ENCODE measurements around the gene NRAP.

The NRAP gene

GRCh38 chr10:113561214-113561613, 102.6 kb downstream of the NRAP start:
- no peak for DNase-seq (ENCODE audit: low read depth in 2 of 2)

GRCh38 chr10:113560071-113560470, 103.8 kb downstream of the NRAP start:
- DNase-seq (ENCODE audit: low read depth in 2 of 2), result no peak

- no peak for DNase-seq (ENCODE audit: low read depth in 2 of 2)
These were observed 105.9 kb downstream of the NRAP start for GRCh38 chr10:113557903-113558321.

GRCh38 chr10:113557424-113557862, 106.4 kb downstream of the NRAP start:
- no peak for DNase-seq (ENCODE audit: low read depth in 2 of 2)

GRCh38 chr10:113555751-113556150, 108.1 kb downstream of the NRAP start:
- DNase-seq (ENCODE audit: low read depth in 2 of 2), result no peak

GRCh38 chr10:113555245-113555644, 108.6 kb downstream of the NRAP start:
- DNase-seq (ENCODE audit: low read depth in 2 of 2), result no peak

- no peak for DNase-seq (ENCODE audit: low read depth in 2 of 2)
These were observed 109.6 kb downstream of the NRAP start for GRCh38 chr10:113554214-113554613.

GRCh38 chr10:113553149-113553548, 110.7 kb downstream of the NRAP start:
- DNase-seq (ENCODE audit: low read depth in 2 of 2), result no peak

- no peak for DNase-seq (ENCODE audit: low read depth in 2 of 2)
These were observed 111.1 kb downstream of the NRAP start, which contains the start of gene HABP2 for GRCh38 chr10:113552701-113553100. TSS of gene HABP2 (plus strand) at chr10:113553053. CDS start at chr10:113553122, 69 bp downstream.

GRCh38 chr10:113552014-113552413, 111.8 kb downstream of the NRAP start:
- DNase-seq (ENCODE audit: low read depth in 2 of 2), result no peak

- DNase-seq (ENCODE audit: low read depth in 2 of 2), result no peak
These were observed 113.5 kb downstream of the NRAP start for GRCh38 chr10:113550365-113550764.

GRCh38 chr10:113549856-113550255, 114.0 kb downstream of the NRAP start:
- DNase-seq (ENCODE audit: low read depth in 2 of 2), result no peak

GRCh38 chr10:113547426-113547825, 116.4 kb downstream of the NRAP start:
- DNase-seq (ENCODE audit: low read depth in 2 of 2), result no peak

GRCh38 chr10:113544392-113544791, 119.4 kb downstream of the NRAP start:
- DNase-seq (ENCODE audit: low read depth in 2 of 2), result no peak

GRCh38 chr10:113543107-113543955, 120.5 kb downstream of the NRAP start:
- no peak for DNase-seq (ENCODE audit: low read depth in 2 of 2)

GRCh38 chr10:113541549-113541927, 122.3 kb downstream of the NRAP start:
- no peak for DNase-seq (ENCODE audit: low read depth in 2 of 2)

- DNase-seq (ENCODE audit: low read depth in 2 of 2), result no peak
These were observed 122.8 kb downstream of the NRAP start for GRCh38 chr10:113540845-113541548.

- DNase-seq (ENCODE audit: low read depth in 2 of 2), result no peak
These were observed 124.1 kb downstream of the NRAP start for GRCh38 chr10:113539789-113540188.
